K562 (cell line): Measurements from ENCODE around the gene CACTIN.

Source experiments
- CTCF ChIP-seq, 3 experiments: IDR thresholded peaks in 2 of 3; conservative IDR thresholded peaks in 1 of 3; 2 replicates each; pipeline ENCODE4 v1.5.1; 2011 to 2012; ENCODE audit warnings: low read length in 3 of 3, mild to moderate bottlenecking in 3 of 3, control low read depth in 2 of 3, improper control_type of control experiment in 1 of 3, inconsistent platforms in 1 of 3, low read depth in 1 of 3, mixed read lengths in 1 of 3, moderate library complexity in 1 of 3; ENCODE audit not compliant: insufficient read depth in 2 of 3
- CUX1 ChIP-seq: fragments of 200-800 bp; sonication (Bioruptor generic); IDR thresholded peaks from 2 replicates; pipeline ENCODE4 v1.6.1; 2016; ENCODE audit warnings: missing genetic modification characterization, missing compliant biosample characterization
- EZH2 ChIP-seq: IDR thresholded peaks from 2 replicates; pipeline ENCODE4 v1.6.1; 2012; ENCODE audit warnings: low read depth, mild to moderate bottlenecking, inconsistent platforms, low read length, borderline replicate concordance
- FOXJ3 ChIP-seq: sonication (generic); formaldehyde crosslinking; IDR thresholded peaks from 2 replicates; pipeline ENCODE4 v1.4.0; 2020; ENCODE audit warnings: mild to moderate bottlenecking, missing genetic modification reagents
- FOXM1 ChIP-seq, 2 experiments: fragments of 450-650 bp in 1 of 2; sonication (generic) in 1 of 2; formaldehyde crosslinking in 1 of 2; IDR thresholded peaks; 2 replicates each; pipeline versions ENCODE4 v1.6.1 to v1.9.0; 2017 to 2022; ENCODE audit warnings: low read depth in 2 of 2, mild to moderate bottlenecking in 2 of 2, missing genetic modification reagents in 1 of 2, moderate library complexity in 1 of 2
- KAT8 ChIP-seq: fragments of 450-650 bp; IDR thresholded peaks from 2 replicates; pipeline ENCODE4 v1.6.1; 2016; ENCODE audit warnings: low read depth, mild to moderate bottlenecking
- POLR2A ChIP-seq: fragments of 450-650 bp; conservative IDR thresholded peaks from 2 replicates; pipeline ENCODE4 v1.6.1; 2016
- POLR2AphosphoS5 ChIP-seq: IDR thresholded peaks from 2 replicates; pipeline ENCODE4 v1.6.1; 2011; ENCODE audit warnings: mild to moderate bottlenecking, low read depth, low read length, moderate library complexity; ENCODE audit not compliant: control insufficient read depth, insufficient read depth
- PRDM10 ChIP-seq: fragments of 450-650 bp; IDR thresholded peaks from 2 replicates; pipeline ENCODE4 v1.6.1; 2018; ENCODE audit not compliant: partially characterized antibody
- RCOR1 ChIP-seq, 2 experiments: IDR thresholded peaks; 2 replicates each; pipeline ENCODE4 v1.6.1; 2012; ENCODE audit warnings: low read depth in 2 of 2, low read length in 2 of 2, borderline replicate concordance in 1 of 2, improper control_type of control experiment in 1 of 2
- TAF1 ChIP-seq: IDR thresholded peaks from 2 replicates; pipeline ENCODE4 v1.6.1; 2011; ENCODE audit warnings: mild to moderate bottlenecking, low read length, moderate library complexity; ENCODE audit not compliant: insufficient read depth, control insufficient read depth, severe bottlenecking; ENCODE audit errors: extremely low read depth
- ZNF695 ChIP-seq: fragments of 450-650 bp; formaldehyde crosslinking; IDR thresholded peaks from 2 replicates; pipeline ENCODE4 v1.4.0; 2020; ENCODE audit warnings: mild to moderate bottlenecking, moderate library complexity

- no peak for TF ChIP-seq CTCF (IDR thresholded peaks at IDR 0.05 in 2 of 3, conservative IDR thresholded peaks at IDR 0.05 in 1 of 3; ENCODE audit: insufficient read depth in 2 of 3, low read depth in 1 of 3, low read length in 3 of 3)
- TF ChIP-seq FOXM1 (IDR thresholded peaks at IDR 0.05; ENCODE audit: low read depth) = no peak
- no peak for TF ChIP-seq FOXM1 (CRISPR knock-in tag; IDR thresholded peaks at IDR 0.05; ENCODE audit: low read depth)
- TF ChIP-seq POLR2AphosphoS5 = no peak
- TF ChIP-seq FOXJ3 (CRISPR knock-in tag) = no peak
- no peak for TF ChIP-seq TAF1
- TF ChIP-seq PRDM10 = no peak
- no peak for TF ChIP-seq POLR2A
- TF ChIP-seq ZNF695 = no peak
- no peak for TF ChIP-seq EZH2
- TF ChIP-seq KAT8 = no peak
- no peak for TF ChIP-seq RCOR1 (IDR thresholded peaks at IDR 0.05; ENCODE audit: borderline replicate concordance in 1 of 2, low read depth in 2 of 2, low read length in 2 of 2)
- no peak for TF ChIP-seq CUX1 (CRISPR knock-in tag)
Observed at GRCh38 chr19:3644351-3645066, 17.9 kb upstream of the CACTIN start.
